ENCODE results near the gene PDSS2. TPM values are rescaled to one million over a fixed set of nuclear protein-coding genes. Genes with fewer than 3 reads are reported as not detected.

The PDSS2 gene
- polyA plus RNA-seq, 1 of the 3 experiments (the other 2 are of a cell fraction), result 5.6 TPM

DNA sequence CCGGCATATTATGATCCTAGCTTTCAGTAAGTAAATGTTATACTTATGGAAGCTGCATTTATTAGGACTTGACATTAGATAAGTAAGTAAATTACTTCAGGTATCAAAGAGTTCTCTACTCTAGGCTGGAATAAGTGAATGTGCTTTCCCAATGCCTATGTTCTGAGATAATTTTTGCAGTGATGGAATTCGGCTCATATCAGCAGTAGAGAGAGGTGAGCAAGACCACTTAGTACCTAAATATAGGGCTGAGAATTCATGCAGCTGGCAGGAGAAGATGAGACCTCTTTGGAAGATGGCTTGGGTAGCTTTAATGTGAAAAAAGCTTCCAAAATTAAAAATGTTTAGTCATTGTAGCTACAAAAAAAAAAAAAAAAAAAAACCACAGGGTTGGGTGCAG, 330.8 kb downstream of the PDSS2 start:
- no peak overlapping the region for H2AFZ ChIP-seq (ENCODE audit: low read depth)
- H3K27me3 ChIP-seq (ENCODE audit: insufficient read depth), result no peaks in the 10 kb centered on the region
- POLR2A ChIA-PET, result no interaction called here
- H3K9me3 ChIP-seq, result no peaks in the 10 kb centered on the region
- peaks cover 7% of the 10 kb centered on the region for H3F3A ChIP-seq (replicated peaks; ENCODE audit: insufficient read depth)
- 80% methylated on average over 2 of the region's 2 CpGs for WGBS (ENCODE audit: low lambda C conversion rate)
- no peaks in the 10 kb centered on the region for H4K20me1 ChIP-seq (ENCODE audit: insufficient read depth)
- TF ChIP-seq NRF1 (IDR thresholded peaks at IDR 0.05; ENCODE audit: low read depth, low read length) (no peak), SMC3 (IDR thresholded peaks at IDR 0.05; ENCODE audit: low read depth, low read length) (no peak), RCOR1 (IDR thresholded peaks at IDR 0.05; ENCODE audit: low read length) (no peak), RXRA (IDR thresholded peaks at IDR 0.05; ENCODE audit: borderline replicate concordance, low read depth) (no peak), TCF12 (IDR thresholded peaks at IDR 0.05) (no peak), GABPA (IDR thresholded peaks at IDR 0.05; ENCODE audit: low read depth) (no peak), ELF1 (IDR thresholded peaks at IDR 0.05) (no peak), RAD21 (IDR thresholded peaks at IDR 0.05; ENCODE audit: low read length) (no peak), FOXM1 (IDR thresholded peaks at IDR 0.05; ENCODE audit: low read depth) (no peak), TEAD4 (IDR thresholded peaks at IDR 0.05; ENCODE audit: borderline replicate concordance, insufficient read depth) (no peak), SIN3A (IDR thresholded peaks at IDR 0.05; ENCODE audit: borderline replicate concordance, low read depth, low read length) (no peak)
- TF ChIP-seq, protein P1, sequence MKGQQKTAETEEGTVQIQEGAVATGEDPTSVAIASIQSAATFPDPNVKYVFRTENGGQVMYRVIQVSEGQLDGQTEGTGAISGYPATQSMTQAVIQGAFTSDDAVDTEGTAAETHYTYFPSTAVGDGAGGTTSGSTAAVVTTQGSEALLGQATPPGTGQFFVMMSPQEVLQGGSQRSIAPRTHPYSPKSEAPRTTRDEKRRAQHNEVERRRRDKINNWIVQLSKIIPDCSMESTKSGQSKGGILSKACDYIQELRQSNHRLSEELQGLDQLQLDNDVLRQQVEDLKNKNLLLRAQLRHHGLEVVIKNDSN (IDR thresholded peaks at IDR 0.05; ENCODE audit: borderline replicate concordance, low read depth), result no peak
- TF ChIP-seq, protein P2, sequence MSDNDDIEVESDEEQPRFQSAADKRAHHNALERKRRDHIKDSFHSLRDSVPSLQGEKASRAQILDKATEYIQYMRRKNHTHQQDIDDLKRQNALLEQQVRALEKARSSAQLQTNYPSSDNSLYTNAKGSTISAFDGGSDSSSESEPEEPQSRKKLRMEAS (IDR thresholded peaks at IDR 0.05; ENCODE audit: low read depth), result no peak
- TF ChIP-seq, protein P3, sequence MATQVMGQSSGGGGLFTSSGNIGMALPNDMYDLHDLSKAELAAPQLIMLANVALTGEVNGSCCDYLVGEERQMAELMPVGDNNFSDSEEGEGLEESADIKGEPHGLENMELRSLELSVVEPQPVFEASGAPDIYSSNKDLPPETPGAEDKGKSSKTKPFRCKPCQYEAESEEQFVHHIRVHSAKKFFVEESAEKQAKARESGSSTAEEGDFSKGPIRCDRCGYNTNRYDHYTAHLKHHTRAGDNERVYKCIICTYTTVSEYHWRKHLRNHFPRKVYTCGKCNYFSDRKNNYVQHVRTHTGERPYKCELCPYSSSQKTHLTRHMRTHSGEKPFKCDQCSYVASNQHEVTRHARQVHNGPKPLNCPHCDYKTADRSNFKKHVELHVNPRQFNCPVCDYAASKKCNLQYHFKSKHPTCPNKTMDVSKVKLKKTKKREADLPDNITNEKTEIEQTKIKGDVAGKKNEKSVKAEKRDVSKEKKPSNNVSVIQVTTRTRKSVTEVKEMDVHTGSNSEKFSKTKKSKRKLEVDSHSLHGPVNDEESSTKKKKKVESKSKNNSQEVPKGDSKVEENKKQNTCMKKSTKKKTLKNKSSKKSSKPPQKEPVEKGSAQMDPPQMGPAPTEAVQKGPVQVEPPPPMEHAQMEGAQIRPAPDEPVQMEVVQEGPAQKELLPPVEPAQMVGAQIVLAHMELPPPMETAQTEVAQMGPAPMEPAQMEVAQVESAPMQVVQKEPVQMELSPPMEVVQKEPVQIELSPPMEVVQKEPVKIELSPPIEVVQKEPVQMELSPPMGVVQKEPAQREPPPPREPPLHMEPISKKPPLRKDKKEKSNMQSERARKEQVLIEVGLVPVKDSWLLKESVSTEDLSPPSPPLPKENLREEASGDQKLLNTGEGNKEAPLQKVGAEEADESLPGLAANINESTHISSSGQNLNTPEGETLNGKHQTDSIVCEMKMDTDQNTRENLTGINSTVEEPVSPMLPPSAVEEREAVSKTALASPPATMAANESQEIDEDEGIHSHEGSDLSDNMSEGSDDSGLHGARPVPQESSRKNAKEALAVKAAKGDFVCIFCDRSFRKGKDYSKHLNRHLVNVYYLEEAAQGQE (IDR thresholded peaks at IDR 0.05; ENCODE audit: low read depth, low read length), result no peak
- peaks cover 0 to 2% of the 10 kb centered on the region in 2 experiments; a peak in 1 of 4 replicates for H3K4me1 ChIP-seq (ENCODE audit: control insufficient read depth in 1 of 2, insufficient read depth in 2 of 2, low read depth in 1 of 2, low read length in 1 of 2)
- no peaks in the 10 kb centered on the region for H3K36me3 ChIP-seq (replicated peaks in 1 of 2; ENCODE audit: control insufficient read depth in 1 of 2, insufficient read depth in 2 of 2, low read length in 1 of 2)
- H3K27ac ChIP-seq (ENCODE audit: low read depth in 2 of 2, low read length in 1 of 2), result no peak overlapping the region
- no peak for DNase-seq
- H3K9me2 ChIP-seq, result no peaks in the 10 kb centered on the region
- no peak overlapping the region for H3K9ac ChIP-seq
- CTCF ChIA-PET, result interaction anchor here (1.2 kb wide), 1 partner anchor 131 kb away, joined by 4 read pairs; no protein-coding TSS in a partner anchor
- H3K79me2 ChIP-seq (ENCODE audit: insufficient read depth), result no peaks in the 10 kb centered on the region
- no peak overlapping the region for H3K4me3 ChIP-seq (ENCODE audit: low read depth in 2 of 2, low read length in 1 of 2)
- H3K4me2 ChIP-seq, result no peak overlapping the region

- no peak overlapping the region for H2AFZ ChIP-seq (ENCODE audit: low read depth)
- peaks cover 7% of the 10 kb centered on the region for H3F3A ChIP-seq (replicated peaks; ENCODE audit: insufficient read depth)
- no peak overlapping the region for H3K27ac ChIP-seq (ENCODE audit: low read depth in 2 of 2, low read length in 1 of 2)
- H3K9me3 ChIP-seq, result no peaks in the 10 kb centered on the region
- H3K9ac ChIP-seq, result no peak overlapping the region
- ChIA-PET POLR2A (no interaction called here), CTCF (no interaction called here)
- H3K4me2 ChIP-seq, result no peak overlapping the region
- no peak overlapping the region for H3K4me3 ChIP-seq (ENCODE audit: low read depth in 2 of 2, low read length in 1 of 2)
- H3K36me3 ChIP-seq (replicated peaks in 1 of 2; ENCODE audit: control insufficient read depth in 1 of 2, insufficient read depth in 2 of 2, low read length in 1 of 2), result no peaks in the 10 kb centered on the region
- no peak for DNase-seq
- H3K9me2 ChIP-seq, result no peaks in the 10 kb centered on the region
- no peaks in the 10 kb centered on the region for H3K79me2 ChIP-seq (ENCODE audit: insufficient read depth)
- 77% methylated on average over 1 of the region's 1 CpG for WGBS (ENCODE audit: low lambda C conversion rate)
- no peaks in the 10 kb centered on the region for H3K27me3 ChIP-seq (ENCODE audit: insufficient read depth)
- TF ChIP-seq GABPA (IDR thresholded peaks at IDR 0.05; ENCODE audit: low read depth), result no peak
- peaks cover 0 to 2% of the 10 kb centered on the region in 2 experiments; a peak in 1 of 4 replicates for H3K4me1 ChIP-seq (ENCODE audit: control insufficient read depth in 1 of 2, insufficient read depth in 2 of 2, low read depth in 1 of 2, low read length in 1 of 2)
- H4K20me1 ChIP-seq (ENCODE audit: insufficient read depth), result no peaks in the 10 kb centered on the region
Measured at GRCh38 chr6:107128175-107128574, 331.2 kb downstream of the PDSS2 start.
